IPS-18a (cell line): ENCODE data around the gene CDIP1.

Experiments
- H3K27ac ChIP-seq: one replicate; pipeline ENCODE4 v1.5.1; 2013; ENCODE audit warnings: low read length
- H3K27me3 ChIP-seq: one replicate; pipeline ENCODE4 v1.6.1; 2013; ENCODE audit warnings: mild to moderate bottlenecking, low read length; ENCODE audit not compliant: control insufficient read depth, insufficient read depth
- H3K36me3 ChIP-seq: one replicate; pipeline ENCODE4 v1.6.1; 2013; ENCODE audit warnings: low read depth, low read length; ENCODE audit not compliant: control insufficient read depth
- H3K4me1 ChIP-seq: one replicate; pipeline ENCODE4 v1.6.1; 2013; ENCODE audit warnings: low read depth, low read length; ENCODE audit not compliant: control insufficient read depth
- H3K4me3 ChIP-seq: one replicate; pipeline ENCODE4 v1.5.1; 2013; ENCODE audit warnings: low read length
- H3K9ac ChIP-seq: one replicate; pipeline ENCODE4 v1.6.1; 2013; ENCODE audit warnings: mild to moderate bottlenecking, low read length, moderate library complexity
- H3K9me3 ChIP-seq: one replicate; pipeline ENCODE4 v1.6.1; 2013; ENCODE audit warnings: low read depth, low read length; ENCODE audit not compliant: control insufficient read depth

Gene CDIP1

GRCh38 chr16:4566144-4566543 is 27.6 kb upstream of the CDIP1 start:
- Histone ChIP-seq H3K9ac (no peak overlapping the region), H3K27ac (no peak overlapping the region), H3K27me3 (no peaks in the 10 kb centered on the region), H3K36me3 (no peaks in the 10 kb centered on the region), H3K9me3 (no peaks in the 10 kb centered on the region), H3K4me1 (peaks cover 12% of the 10 kb centered on the region), H3K4me3 (no peak overlapping the region)

GRCh38 chr16:4564661-4565267 is 26.2 kb upstream of the CDIP1 start:
- Histone ChIP-seq H3K27me3 (no peaks in the 10 kb centered on the region), H3K9ac (no peak overlapping the region), H3K36me3 (no peaks in the 10 kb centered on the region), H3K4me3 (no peak overlapping the region), H3K4me1 (no peaks in the 10 kb centered on the region), H3K27ac (no peak overlapping the region), H3K9me3 (no peaks in the 10 kb centered on the region)

- H3K9ac ChIP-seq, result no peak overlapping the region
- H3K27ac ChIP-seq, result no peak overlapping the region
- H3K4me3 ChIP-seq, result no peak overlapping the region
- H3K27me3 ChIP-seq, result no peaks in the 10 kb centered on the region
- no peaks in the 10 kb centered on the region for H3K4me1 ChIP-seq
- H3K9me3 ChIP-seq, result no peaks in the 10 kb centered on the region
- H3K36me3 ChIP-seq, result no peaks in the 10 kb centered on the region
These were observed 23.0 kb upstream of the CDIP1 start for GRCh38 chr16:4561596-4561995.

- no peak overlapping the region for H3K4me3 ChIP-seq
- H3K27me3 ChIP-seq, result no peaks in the 10 kb centered on the region
- no peak overlapping the region for H3K9ac ChIP-seq
- H3K27ac ChIP-seq, result no peak overlapping the region
- no peaks in the 10 kb centered on the region for H3K9me3 ChIP-seq
- H3K36me3 ChIP-seq, result no peaks in the 10 kb centered on the region
- H3K4me1 ChIP-seq, result no peaks in the 10 kb centered on the region
These were observed 19.4 kb upstream of the CDIP1 start for GRCh38 chr16:4557973-4558372.

- Histone ChIP-seq H3K27ac (no peak overlapping the region), H3K27me3 (no peaks in the 10 kb centered on the region), H3K4me1 (no peaks in the 10 kb centered on the region), H3K9ac (no peak overlapping the region), H3K36me3 (no peaks in the 10 kb centered on the region), H3K9me3 (no peaks in the 10 kb centered on the region), H3K4me3 (no peak overlapping the region)
These were observed 18.0 kb upstream of the CDIP1 start for GRCh38 chr16:4556580-4556979.

GRCh38 chr16:4556112-4556511 is 17.5 kb upstream of the CDIP1 start, which contains the start of gene C16orf96:
TSS of gene C16orf96 (plus strand) at chr16:4556340. CDS start at chr16:4556490, 150 bp downstream.
- Histone ChIP-seq H3K9me3 (no peaks in the 10 kb centered on the region), H3K4me1 (no peaks in the 10 kb centered on the region), H3K9ac (no peak within 1 kb of the TSS), H3K27me3 (no peaks in the 10 kb centered on the region), H3K27ac (no peak within 1 kb of the TSS), H3K4me3 (no peak within 1 kb of the TSS), H3K36me3 (no peaks in the 10 kb centered on the region)

GRCh38 chr16:4552541-4552940 is 14.0 kb upstream of the CDIP1 start:
- Histone ChIP-seq H3K9ac (no peak overlapping the region), H3K9me3 (no peaks in the 10 kb centered on the region), H3K27ac (no peak overlapping the region), H3K4me3 (no peak overlapping the region), H3K36me3 (no peaks in the 10 kb centered on the region), H3K4me1 (no peaks in the 10 kb centered on the region), H3K27me3 (no peaks in the 10 kb centered on the region)

GRCh38 chr16:4550591-4550990 is 12.0 kb upstream of the CDIP1 start:
- no peaks in the 10 kb centered on the region for H3K9me3 ChIP-seq
- no peaks in the 10 kb centered on the region for H3K4me1 ChIP-seq
- no peaks in the 10 kb centered on the region for H3K36me3 ChIP-seq
- H3K27me3 ChIP-seq, result no peaks in the 10 kb centered on the region
- H3K4me3 ChIP-seq, result no peak overlapping the region
- no peak overlapping the region for H3K9ac ChIP-seq
- no peak overlapping the region for H3K27ac ChIP-seq

GRCh38 chr16:4548124-4548523 is 9.6 kb upstream of the CDIP1 start:
- H3K4me1 ChIP-seq, result no peaks in the 10 kb centered on the region
- no peaks in the 10 kb centered on the region for H3K9me3 ChIP-seq
- H3K27me3 ChIP-seq, result no peaks in the 10 kb centered on the region
- no peak overlapping the region for H3K4me3 ChIP-seq
- H3K9ac ChIP-seq, result no peak overlapping the region
- H3K36me3 ChIP-seq, result no peaks in the 10 kb centered on the region
- H3K27ac ChIP-seq, result no peak overlapping the region

- Histone ChIP-seq H3K27ac (no peak overlapping the region), H3K9ac (no peak overlapping the region), H3K4me1 (no peaks in the 10 kb centered on the region), H3K27me3 (peaks cover 7% of the 10 kb centered on the region), H3K9me3 (peaks cover 7% of the 10 kb centered on the region), H3K4me3 (no peak overlapping the region), H3K36me3 (no peaks in the 10 kb centered on the region)
These were observed 5.9 kb upstream of the CDIP1 start for GRCh38 chr16:4544473-4544872.

- no peak overlapping the region for H3K4me3 ChIP-seq
- H3K9me3 ChIP-seq, result peaks cover 13% of the 10 kb centered on the region
- no peaks in the 10 kb centered on the region for H3K36me3 ChIP-seq
- no peak overlapping the region for H3K27ac ChIP-seq
- H3K27me3 ChIP-seq, result peaks cover 13% of the 10 kb centered on the region
- H3K4me1 ChIP-seq, result peaks cover 9% of the 10 kb centered on the region
- no peak overlapping the region for H3K9ac ChIP-seq
These were observed 1.2 kb upstream of the CDIP1 start for GRCh38 chr16:4539716-4540284.
